ENCODE measurements around the gene MRPL22.
"Not testable (repeated sequence)": the region's sequence is repeated elsewhere in the genome, so short reads cannot be mapped to it uniquely, and the experiment has no call there.

Gene MRPL22

DNA sequence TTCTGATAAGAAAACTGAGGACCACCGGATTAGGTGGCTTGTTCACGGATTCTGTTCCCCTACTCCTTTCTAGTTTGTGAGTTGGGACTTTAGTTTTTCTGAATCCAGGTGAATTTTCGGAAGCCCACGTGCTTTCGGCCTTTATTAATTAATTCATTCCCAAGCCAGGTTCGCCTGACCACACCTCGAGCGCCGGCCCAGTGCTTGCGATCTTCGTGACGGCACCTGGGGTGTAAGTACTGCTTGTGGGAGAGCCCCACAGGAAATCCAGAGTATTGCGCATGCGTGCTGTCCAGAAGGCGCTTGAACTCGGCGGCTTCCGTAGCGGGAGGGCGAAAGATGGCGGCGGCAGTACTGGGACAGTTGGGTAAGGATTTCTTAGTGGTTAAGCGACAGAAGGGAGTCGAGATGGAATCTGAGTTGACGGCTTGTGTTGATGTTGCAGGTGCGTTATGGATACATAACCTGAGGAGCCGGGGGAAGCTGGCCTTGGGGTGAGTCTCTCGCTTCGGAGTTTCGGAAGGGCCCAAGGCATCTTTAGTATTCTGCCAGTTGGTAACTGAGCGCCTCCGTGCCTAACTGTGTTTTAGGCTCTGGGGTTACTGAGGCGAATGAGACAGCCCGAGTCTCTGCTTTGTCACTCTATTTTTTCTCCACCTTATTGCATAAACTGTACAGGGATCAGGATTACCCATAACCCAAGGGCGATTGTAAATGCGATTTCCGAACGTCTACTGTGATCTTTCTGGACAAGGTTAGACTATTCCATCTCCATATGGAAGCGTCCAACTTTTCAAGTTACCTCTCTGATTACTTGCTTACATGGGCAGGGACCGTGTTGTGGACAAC, at the start of gene MRPL22:
Gene MRPL22 (plus strand): TSS at position 302 of the 849 bp plus-strand sequence. CDS start 38 bp downstream, at position 340.
- peak; percentile 79 for DNase-seq

DNA sequence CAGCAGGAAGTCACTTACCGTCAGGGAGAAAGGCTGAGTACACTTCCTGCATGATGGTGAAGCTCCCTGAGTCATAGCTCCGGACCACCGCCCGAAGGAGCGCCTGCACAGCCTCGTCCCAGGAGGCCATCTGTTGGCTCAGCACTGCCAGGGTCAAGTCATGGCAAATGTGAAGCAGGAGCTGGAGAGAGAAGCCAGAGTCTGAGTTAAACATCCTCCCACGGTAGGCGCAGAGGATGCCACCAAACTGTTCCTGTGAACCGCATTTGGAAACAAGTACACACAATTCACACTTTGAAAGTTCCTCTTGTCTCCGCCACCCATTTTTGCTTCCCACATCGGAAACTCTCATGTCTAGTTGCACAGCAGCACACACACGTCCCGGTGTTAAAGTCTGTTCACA, 48.5 kb upstream of the MRPL22 start:
- DNase-seq = no peak

DNA sequence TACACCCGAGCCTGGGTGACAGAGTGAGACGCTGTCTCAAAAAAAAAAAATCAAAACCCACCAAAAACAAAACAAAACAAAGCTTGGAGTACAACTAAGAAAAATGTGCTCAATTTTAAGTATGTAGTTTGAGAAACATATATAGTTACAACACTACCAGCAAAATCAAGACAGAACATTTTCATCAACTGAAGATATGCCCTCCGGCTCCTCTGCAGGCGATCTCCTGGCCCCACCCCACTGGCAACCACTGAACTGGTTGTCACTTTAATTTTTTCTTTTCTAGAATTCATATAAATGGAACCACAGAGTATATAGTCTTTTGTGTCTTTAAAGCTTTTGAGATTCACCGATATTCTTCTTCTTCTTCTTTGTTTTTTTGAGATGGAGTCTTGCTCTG, 47.5 kb upstream of the MRPL22 start:
- no peak for DNase-seq

DNA sequence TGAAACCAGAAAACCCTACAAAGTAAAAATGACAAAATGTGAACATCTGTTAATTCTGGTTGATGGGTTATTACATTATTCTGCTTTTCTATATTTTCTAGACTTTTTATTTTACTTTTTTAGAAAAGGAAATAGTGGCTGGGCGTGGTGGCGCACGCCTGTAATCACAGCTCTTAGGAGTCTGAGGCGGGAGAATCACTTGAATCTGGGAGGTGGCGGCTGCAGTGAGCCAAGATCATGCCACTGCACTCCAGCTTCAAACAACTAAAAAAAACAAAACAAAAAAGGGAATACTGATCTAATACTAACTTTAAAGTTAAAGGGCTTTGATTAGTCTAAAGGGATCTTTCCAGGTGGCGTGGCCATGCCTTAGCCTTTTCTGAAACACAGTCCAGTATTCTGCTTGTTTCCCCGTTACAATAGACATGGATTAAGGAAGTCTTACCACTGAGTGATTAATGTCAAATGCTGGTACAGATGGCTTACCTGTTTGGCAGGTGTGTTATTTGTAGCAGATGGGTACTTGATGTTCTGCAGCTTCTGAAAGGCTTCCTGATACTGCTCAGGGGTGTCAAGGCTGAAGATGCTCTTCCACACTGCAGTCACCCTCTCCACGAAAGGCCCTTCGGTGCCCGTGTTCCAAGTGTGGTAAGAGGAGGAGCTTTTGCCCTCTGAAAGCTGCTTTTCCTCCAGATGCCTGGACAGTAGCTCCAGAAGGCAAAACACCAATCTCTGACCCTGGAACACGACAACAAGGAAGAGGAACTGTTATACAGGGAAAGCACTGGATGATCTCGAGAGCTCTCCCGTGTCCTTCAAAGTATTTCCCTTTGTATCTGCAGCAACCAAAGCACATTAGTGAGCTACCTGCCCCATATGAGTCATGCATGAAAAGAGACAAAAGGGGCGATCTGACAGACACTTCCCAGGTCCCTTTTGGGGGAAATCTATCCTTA, 45.0 kb upstream of the MRPL22 start:
- no peak for DNase-seq

DNA sequence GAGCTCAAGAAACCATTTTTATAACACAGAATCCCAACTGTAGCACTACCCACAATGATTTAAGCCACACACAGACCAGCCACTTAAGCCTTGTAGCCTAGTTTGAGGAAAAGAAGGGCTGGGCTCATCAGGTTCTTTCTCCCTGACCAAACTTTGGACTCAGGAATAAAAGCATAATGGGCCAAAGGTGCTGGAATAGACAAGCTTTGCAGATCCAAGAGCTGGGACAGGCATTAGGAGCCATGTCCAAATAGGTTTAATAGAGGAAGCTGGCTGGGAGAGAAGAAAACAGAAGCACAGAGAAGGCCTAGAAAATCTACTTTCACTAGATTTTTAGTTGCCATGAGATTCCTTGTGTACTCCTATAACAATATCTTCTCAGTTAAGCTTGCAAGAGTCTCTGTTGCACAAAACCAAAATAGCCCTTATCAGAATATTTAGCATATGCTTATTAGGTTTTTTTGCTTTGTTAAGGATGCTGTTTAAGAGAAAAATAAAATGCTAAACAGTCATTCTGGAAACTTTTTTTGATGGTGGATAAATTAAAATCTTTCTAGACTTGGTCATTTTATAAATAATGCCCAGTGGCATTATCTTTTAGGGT, 44.2 kb upstream of the MRPL22 start:
- no peak for DNase-seq

DNA sequence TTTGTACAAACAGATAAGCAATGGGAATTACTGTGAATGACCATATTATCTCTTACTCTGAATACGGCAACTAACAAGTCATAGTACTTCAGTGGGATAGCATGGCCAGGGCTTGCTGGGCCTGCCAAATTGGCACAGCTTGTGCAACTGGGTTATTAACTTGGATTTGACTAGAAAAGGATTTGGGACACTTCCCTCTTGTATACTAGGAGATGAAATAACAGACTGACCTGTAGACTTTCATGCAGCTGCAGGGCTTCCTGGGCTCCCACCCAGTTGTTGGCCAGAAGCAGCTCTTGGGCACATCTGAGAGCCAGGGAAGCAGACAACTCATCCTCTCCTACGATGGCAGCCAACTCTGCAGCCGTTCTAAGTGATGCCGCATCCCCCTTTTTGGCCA, 42.7 kb upstream of the MRPL22 start:
- DNase-seq = no peak

DNA sequence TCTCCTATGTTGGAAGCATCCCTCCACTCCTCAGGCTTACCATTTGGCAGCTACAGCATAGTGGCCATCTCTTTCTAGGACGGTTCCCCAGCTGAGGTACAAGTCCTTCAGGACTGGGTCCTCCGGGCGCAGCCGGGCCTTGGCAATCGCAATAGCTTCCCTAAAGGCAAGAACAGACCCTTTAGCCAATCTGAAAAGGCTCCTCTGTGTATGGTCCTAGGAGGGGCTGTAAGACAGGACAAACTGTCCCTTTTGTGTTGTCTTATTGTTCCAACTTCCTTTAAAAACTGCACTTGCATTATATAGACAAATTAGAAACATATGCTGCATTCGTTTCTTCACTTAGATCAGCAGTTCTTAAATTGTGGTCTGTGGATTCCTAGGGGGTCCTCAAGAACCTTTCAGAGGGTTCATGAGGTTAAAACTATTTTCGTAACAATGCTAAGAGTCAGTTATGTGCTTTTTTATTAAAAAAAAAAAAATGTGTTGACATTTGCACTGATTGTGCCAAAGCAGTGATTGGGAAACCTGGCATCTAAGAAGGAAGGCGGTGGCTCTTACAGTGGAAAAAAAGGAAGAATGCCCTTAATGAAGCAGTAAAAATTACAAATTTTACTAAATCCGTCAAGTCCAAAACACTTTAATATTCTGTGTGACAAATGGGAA, 41.6 kb upstream of the MRPL22 start:
- DNase-seq = no peak

DNA sequence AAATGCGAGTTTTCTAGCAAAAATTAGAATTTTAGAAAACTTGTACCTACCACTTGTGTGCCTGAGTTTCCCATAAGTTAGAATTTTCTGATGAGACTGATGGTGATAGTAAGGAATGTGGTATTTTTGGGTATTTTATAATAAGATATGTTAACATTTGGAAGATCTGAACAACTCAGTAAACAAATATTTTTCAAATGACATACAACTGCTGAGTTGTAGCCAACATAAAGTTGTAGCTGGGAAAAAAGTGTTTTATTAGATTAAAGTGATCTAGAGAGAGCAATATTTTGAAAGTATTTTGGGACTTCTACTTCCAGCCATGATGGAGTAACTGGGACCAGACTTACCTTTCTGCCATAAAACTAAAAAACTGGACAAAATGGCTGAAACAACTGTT, 40.8 kb upstream of the MRPL22 start:
- DNase-seq = no peak

DNA sequence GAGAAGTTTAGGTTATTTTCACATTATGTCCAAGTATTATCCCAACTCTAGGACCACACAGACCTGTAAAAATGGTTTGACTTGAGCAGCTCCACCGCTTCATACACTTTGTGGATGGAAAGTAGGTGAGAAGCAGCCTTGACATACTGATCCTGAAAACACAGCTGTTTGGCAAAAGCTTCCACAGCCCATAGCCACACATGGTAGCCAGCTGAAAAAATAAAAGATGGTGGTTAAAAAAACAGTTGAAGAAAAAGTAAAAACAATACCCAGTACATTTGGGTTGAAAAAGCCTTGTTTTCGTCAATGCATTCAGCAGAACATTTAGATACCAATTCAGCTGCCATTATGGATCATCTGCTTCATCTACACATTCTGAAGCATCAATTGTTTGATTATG, 39.6 kb upstream of the MRPL22 start:
- DNase-seq = no peak

DNA sequence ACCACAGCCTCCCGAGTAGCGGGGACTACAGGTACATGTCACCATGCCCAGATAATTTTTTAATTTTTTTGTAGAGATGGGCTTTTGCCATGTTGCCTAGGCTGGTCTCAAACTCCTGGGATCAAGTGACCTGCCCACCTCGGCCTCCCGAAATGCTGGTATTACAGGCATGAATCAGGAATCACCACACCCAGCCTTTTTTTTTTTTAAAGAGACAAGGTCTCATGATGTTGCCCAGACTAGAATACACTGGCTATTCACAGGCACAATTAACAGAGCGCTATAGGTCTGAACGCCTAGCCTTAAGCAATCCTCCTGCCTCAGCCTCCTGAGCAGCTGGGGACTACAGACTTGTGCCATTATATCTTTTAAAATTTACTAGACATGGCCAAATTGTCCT, 39.0 kb upstream of the MRPL22 start:
- no peak for DNase-seq

DNA sequence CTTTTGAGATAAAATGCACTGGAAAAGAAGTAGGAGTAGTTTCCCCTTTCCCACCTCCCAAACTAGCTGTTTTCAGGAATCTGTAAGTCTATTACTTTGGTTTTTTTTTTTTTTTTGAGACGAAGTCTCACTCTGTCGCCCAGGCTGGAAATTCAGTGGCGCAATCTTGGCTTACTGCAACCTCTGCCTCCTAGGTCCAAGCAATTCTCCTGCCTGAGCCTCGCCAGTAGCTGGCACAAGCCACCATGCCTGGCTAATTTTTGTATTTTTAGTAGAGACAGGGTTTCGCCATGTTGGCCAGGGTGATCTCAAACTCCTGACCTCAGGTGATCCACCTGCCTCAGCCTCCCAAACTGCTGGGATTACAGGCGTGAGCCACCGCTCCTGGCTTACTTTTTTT, 35.3 kb upstream of the MRPL22 start:
- DNase-seq = not testable (repeated sequence)

DNA sequence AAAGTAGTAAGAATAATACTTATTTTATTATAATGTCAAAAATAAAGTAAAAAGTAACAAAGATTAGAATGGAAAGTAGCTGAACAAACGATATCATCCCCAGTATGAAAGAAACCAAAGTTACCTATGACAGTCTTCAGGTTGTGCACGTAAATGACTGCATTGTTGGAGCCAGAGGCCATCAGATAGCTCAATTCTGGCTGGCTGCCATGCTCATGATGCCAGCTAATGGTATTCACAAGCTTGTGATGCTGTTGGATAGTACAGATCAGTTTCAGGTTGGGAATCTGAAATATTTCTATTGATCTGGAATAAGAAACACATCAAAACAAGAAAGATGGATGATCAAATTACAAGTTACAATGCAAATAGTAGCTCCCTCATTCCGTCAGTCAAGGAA, 24.0 kb upstream of the MRPL22 start:
- no peak for DNase-seq

DNA sequence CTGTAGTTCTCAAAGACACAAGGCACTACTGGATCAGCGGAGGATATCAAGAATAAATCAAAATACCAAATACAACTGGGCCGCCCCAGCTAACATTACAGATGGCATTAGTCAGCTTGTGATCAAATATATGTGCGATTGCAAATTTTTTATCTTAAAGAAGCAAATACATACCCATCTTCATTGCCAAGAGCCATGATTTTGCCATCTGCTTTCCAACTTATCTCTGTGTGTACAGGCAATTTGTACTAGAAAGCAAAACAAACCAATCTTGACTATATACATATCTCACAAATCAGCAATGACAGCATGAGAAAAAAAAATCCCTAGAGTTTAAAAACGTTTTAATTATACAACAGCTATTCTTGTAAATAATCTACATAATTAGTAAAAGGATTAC, 23.1 kb upstream of the MRPL22 start:
- no peak for DNase-seq

DNA sequence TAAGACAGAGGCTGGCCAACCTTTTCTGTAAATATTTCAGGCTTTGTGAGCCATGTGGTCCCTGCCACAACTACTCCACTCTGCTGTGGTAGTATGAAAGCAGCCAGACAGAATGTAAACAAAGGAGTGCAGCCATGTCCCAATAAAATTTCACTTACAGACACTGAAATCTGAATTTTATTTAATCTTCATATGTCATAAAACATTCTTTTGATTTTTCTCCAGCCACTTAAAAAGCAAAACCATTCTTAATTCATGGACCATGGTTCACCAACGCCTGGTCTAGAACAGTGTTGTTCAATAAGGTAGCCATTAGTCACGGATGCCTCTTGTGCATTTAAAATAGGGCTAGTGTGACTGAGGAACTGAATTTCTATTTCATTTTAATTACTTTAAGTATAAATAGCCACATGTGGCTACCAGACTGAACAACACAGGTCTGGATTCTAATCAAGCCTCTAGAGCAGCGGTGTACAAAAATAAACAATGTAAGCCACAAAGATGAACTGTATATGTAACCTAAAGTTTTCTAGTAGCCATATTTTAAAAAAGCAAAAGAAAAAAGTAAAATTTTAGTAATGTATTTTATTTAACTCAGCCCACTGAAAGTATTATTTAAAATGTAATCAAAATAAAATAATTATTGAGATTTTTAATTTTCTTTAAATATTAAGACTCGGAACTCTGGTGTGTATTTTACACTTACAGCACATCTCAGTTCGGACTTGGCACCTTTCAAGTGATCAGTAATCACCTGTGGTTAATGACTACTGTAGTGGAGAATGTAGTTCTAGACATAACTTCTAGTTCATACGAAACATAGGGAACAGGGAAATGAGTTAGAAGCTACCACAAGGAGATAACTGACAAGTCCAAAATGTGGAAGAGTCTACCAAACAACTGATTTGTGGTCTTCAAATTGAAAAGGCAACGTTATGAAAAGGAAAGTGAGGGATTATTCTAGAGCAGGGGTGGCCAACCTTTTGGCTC, 17.1 kb upstream of the MRPL22 start:
- no peak for DNase-seq

DNA sequence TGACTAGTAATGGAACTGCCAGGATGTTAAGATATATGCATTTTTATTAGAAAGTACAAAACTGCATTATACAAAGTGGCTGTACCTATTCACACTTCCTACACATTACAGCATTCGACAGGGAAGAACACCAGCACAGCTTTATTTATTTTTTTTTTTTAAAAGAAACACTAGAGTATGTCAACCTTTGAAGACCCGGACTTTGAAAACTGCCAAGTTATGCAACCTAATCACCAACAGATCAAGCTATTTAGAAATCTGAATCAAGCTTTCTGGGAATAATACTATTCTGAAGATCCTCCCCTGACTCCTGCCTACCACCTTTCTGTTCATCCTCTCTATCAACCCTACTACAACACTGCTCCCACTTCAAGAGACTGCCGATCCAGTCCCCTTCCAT, 7.3 kb upstream of the MRPL22 start:
- DNase-seq = no peak

DNA sequence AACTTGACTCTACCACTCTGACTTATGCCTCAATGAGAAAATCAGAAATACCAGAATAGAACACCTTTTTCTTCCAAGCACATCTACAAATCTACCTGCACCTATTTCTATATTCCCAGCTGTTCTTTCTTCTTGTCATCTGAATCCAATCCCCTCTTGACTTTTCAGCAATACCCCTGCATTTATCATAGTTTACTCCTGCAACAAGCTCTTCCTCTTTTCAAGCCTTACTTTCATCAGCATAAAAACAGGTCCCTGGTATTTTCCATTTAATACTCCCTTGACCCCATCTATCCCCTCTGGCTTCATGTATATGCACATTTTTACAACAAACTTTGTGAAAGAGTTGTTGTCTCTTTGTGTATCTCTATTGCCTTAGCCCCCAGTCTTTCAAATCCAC, 6.0 kb upstream of the MRPL22 start:
- no peak for DNase-seq

DNA sequence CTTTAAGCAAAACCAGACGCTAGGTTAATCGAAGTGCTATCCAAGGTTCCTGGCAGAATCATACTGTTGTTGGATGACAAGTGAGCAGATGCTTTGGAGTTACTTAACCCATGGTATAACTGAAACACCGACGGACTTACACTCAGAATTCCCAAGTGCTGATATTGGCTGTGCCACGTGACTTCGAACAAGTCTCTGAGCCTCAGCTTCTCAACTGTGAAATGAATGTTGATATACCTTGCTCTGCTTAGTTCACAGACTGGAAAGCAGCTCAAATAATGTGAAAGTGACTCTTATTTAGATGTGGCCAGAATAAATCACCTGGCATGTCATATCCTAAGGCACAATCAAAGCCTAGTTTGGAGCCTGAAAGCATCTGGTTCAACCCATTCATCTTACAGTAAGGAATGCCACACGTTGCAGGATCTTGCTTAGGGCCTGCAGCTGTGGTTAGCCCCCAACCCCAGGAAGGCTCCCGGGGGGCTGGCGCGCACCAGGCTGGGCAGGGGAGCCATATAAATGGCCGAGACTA, 3.6 kb upstream of the MRPL22 start:
- no peak for DNase-seq

DNA sequence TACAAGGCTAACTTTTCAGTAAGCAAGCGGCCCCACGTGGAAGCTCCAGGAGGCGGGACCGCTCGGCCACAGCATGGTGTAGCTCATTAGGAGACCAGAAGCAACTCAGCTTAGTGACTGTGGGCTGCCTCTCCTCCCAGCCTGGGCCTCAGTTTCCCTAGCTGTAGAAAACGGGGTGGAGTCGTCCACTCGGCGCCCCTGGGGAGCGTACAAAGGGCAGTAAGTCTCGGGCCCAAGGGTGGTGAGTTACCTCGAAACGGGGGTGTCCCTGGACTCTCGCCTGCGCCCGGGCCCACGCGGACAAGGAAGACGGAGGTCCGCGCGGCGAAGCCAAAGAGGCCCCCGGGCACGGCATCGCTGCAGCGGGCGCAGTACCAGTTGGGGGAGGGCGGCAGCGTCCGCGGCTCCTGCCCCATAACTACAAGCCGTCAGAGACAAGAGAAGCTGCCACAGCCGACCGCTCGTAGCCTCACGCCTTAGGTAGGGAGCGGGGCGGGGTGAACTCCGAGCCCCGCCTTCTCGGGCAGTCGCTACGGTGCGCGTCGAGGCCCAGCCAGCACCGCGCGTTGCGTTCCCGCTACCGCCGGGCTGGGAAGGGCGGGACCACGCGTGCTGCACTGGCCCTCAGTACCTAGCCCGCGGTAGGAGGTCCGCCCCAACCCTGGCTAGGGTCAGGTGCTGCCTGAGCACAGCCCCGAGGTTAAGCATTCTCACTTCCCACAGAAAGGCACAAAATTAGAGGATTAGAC, 3.0 kb upstream of the MRPL22 start, which contains the start of gene GEMIN5:
Gene GEMIN5 (minus strand): TSS at position 494 of the 749 bp plus-strand sequence. CDS start 78 bp downstream, at position 416.
- DNase-seq = peak; percentile 34

DNA sequence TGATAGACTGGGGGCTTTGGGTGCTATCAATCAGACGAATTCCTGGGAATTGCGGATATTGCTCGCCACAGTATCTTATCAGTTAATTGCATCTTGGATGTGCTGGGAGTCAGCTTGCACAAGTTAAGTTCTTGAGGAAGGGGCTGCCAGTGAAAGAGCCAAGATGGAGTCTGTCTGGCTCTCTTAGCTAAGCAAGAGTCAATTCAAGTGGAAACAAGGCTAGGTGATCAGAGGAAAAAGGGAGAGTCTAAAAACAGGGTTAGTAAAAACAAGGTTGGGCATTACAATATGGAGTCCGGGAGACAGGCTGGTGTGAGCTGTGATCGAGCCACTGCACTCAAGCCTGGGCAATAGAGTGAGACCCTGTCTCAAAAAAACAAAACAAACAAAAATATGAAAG, 1.5 kb upstream of the MRPL22 start:
- DNase-seq = not testable (repeated sequence)

DNA sequence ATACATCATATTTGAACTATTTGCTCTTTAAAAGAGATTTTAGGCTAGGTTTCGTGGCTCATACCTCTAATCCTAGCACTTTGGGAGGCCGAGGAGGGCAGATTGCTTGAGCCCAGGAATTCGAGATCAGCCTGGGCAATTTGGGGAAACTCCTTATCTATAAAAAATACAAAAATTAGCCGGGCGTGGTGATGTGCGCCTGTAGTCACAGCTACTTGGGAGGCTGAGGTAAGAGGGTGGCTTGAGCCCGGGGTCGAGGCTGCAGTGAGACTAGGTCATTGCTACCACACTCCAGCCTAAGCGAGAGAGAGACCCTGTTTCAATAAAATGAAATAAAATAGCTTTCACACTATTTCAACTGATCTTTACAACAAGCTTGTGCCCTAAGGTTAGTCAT, 500 bp upstream of the MRPL22 start:
- DNase-seq = no peak

Data from DMS79 treated with DMSO at 0.1 percent for 48 hours (cell line).